ENCODE results near the gene ZNF268.

Gene ZNF268

DNA sequence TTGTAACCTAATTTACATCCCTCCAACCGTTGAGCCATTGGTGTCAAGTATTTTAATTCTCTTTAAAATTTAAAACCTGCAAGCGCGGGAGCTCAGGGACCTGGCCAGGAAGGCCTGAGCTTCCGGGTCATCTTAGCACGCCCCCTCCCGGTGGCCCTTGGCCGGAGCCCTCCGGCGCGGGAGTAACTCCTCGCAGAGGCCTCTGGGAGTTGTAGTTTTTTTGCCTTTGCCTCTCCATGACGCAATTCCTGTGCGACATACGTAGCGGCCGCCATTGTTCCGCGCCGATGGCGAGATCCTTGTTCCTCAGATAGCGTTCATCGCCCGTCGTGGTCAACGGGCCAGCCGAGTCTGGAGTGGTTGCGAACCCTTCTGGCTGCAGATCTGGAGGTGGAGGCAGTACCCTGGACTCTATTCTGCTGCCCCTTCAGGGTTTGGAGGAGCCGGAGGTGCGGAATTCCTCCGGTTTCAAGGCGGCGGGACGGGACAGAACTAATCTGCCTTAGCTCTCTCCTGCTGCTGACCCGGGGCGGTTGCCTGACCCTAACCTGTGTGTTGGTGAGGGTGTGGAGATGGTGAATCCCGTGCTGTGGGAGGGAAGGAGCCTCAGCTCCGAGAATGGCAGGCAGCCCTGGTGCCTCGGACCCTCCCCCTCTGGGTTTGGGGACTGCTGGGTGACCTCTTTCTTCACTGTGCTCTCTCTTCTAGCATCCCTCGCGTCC lies at the start of gene ZNF268:
ZNF268 (plus strand) TSS at position 258 of the 722 bp plus-strand sequence. CDS start 503 bp downstream, outside the sequence.
- DNase-seq (ENCODE audit: low read depth in 2 of 2), result peak; percentile 80 to 90

DNA sequence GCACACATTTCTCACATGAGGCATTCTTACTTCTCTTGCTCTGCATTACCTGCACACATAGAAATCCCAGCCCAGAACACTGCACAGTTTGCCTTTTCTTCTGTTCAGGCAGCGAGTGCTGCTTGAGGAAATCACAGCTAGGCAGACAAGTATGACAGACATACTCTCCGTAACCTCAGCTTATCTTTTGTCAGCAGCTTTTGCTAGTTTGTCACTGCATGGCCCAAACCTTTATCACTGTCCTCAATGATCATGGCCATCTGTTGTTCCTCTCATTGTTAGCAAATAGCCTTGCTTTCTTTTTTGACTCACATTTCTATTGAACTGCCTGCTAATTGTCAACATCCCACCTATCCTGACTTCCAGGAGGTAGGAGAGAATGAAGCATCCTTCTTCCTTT lies 45.5 kb upstream of the ZNF268 start:
- no peak for DNase-seq (ENCODE audit: low read depth in 2 of 2)

DNA sequence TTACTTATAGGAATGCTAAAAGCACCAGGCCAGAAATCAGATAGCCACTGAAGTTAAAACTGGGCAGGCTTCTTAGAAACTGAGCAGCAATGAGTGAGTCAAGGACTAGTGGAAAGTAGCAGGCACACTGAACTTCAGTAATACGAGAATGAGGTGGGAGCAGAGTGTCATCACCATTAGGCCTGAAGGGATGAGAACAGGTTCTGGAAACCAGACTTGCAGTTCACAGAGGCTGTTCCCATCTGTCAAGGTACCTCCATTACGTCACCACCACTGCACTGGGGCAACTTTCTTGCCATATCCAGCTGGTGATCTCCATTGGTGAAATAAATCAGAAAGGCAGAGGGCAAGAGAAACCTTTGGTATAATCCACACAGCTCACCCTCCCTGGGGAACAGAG lies 35.3 kb upstream of the ZNF268 start:
- no peak for DNase-seq (ENCODE audit: low read depth in 2 of 2)

DNA sequence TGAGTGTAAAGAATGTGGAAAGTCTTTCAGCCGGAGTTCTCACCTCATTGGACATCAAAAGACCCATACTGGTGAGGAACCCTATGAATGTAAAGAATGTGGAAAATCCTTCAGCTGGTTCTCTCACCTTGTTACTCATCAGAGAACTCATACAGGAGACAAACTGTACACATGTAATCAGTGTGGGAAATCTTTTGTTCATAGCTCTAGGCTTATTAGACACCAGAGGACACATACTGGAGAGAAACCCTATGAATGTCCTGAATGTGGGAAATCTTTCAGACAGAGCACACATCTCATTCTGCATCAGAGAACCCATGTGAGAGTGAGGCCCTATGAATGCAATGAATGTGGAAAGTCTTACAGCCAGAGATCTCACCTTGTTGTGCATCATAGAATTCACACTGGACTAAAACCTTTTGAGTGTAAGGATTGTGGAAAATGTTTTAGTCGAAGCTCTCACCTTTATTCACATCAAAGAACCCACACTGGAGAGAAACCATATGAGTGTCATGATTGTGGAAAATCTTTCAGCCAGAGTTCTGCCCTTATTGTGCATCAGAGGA lies 25.1 kb upstream of the ZNF268 start:
- no peak for DNase-seq (ENCODE audit: low read depth in 2 of 2)

DNA sequence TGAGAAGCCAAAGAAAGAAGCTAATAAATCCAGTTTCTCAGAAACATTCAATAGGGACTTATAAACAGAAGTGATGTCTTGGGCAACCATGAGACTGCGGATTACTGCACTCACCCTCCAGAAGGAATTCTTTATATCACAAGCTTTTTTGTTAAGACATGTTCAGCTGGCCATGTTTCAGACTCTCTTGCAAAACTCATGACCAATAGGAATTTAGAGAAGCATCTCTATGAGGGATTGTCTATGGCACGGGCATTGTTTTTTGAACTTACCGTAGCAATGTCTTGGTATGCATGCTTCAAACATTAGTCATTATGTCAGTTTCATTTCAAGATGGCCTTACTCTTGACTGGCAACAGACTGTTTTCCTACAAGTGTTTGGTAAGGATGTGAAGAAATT lies 15.5 kb upstream of the ZNF268 start:
- DNase-seq (ENCODE audit: low read depth in 2 of 2), result no peak

DNA sequence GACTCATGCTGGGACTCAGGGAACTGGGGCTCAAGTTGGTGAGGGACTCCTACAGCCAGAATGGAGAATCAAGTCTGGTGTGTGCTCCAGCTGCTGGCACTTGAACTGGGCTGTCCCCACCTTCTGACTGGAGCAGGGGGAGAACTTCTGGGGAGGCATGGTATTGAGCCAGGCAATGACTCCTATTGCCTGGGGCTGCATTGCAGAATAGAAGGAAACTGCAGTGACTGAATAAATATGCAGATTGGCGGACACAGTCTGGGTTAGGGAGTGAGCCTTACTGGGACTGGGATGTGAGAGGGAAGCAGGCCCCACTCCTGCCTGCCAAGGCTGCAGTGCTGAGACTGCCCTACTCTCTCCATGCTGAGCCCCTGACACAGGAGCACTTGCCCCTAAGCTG lies 8.8 kb upstream of the ZNF268 start:
- DNase-seq (ENCODE audit: low read depth in 2 of 2), result no peak

DNA sequence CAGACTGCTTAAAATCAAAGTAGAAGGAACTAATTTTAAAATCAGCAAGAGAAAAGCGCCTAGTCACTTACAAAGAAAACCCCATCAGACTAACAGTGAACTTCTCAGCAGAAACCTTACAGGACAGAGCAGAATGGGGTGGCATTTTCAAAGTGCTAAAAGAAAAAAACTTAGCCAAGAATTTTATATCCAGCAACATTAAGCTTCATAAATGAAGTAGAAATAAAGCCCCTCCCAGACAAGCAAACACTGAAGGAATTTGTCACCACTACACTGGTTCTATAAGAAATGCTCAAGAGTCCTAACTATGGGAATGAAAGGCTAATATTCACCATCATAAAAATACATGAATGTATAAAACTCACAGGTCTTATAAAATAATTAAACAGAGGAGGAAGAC lies 6.4 kb upstream of the ZNF268 start:
- DNase-seq (ENCODE audit: low read depth in 2 of 2), result no peak

DNA sequence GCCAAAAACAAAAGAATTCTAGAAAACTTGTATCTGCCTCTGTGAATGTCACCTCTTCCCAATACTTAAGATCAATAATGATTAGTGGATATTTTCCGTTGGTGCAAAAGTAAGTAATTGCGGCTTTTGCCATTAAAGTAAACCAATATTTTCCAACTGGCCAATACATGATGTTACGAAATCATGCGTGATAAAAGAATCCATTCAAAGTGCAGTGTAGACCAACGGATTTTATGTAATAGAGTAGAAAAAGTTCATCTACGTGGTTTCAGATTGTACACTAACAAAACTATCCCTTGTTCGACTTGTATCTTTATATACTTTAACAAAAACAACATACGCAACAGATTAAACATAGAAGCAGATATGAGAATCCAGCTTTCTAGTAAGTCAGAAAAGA lies 626 bp upstream of the ZNF268 start:
- DNase-seq (ENCODE audit: low read depth in 2 of 2), result no peak

DNA sequence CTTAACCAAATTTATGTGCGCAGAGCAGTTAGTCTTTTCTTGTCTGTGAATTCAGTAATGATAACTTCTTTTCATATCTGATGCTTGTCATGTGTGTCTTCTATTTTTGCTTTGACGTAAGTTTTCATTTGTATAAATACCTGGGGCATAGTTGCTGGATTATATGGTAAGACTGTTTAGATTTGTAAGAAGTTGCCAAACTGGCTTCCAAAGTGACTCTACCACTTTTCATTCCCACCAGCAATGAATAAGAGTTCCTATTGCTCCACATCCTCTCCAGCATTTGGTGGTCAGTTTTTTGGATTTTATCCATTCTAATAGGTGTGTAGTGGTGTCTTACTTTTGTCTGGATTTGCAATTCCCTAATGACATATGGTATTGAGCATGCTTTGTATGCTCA lies 8.9 kb downstream of the ZNF268 start:
- no peak for DNase-seq (ENCODE audit: low read depth in 2 of 2)

DNA sequence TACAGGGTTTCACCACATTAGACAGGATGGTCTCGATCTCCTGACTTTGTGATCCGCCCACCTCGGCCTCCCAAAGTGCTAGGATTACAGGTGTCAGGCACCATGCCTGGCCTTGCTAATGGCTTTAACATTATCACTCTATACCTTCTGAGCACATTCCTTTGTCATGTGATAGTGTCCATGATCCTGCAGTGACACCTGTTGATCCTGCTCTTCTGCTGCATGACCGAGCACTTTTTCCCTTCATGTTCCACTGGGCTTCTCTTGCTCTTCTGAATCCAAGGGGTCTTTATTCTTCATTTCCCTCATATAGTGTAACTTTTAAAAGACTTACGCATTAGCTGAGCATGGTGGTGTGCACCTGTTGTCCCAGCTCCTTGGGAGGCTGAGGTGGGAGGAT lies 11.6 kb downstream of the ZNF268 start:
- no peak for DNase-seq (ENCODE audit: low read depth in 2 of 2)

DNA sequence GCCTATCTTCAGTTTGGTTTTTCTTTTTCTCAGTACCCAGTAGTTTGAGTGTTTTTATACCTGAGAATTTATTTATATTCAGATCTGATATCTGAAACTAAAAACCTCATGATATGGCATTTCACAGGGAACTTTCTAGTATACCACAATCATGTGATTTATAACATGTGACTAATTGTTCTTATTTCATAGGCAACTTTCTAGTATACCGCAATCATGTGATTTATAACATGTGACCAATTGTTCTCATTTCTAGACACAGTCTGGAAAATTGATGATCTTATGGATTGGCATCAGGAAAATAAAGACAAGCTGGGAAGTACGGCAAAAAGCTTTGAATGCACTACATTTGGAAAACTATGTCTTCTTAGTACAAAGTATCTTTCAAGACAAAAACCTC lies 20.6 kb downstream of the ZNF268 start:
- no peak for DNase-seq (ENCODE audit: low read depth in 2 of 2)

DNA sequence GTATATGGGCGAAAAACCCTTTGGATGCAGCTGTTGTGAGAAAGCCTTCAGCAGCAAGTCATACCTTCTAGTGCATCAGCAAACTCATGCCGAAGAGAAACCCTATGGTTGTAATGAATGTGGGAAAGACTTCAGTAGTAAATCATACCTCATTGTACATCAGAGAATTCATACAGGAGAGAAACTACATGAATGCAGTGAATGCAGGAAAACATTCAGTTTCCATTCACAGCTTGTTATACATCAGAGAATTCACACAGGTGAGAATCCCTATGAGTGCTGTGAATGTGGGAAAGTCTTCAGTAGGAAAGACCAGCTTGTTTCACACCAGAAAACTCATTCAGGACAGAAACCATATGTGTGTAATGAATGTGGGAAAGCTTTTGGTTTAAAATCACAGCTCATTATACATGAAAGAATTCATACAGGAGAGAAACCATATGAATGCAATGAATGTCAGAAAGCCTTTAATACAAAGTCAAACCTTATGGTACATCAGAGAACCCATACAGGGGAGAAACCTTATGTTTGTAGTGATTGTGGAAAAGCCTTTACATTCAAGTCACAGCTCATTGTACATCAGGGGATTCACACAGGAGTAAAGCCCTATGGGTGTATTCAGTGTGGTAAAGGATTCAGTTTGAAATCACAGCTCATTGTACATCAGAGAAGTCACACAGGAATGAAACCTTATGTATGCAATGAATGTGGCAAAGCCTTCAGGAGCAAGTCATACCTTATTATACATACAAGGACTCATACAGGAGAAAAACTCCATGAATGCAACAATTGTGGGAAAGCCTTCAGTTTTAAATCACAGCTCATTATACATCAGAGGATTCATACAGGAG lies 21.4 kb downstream of the ZNF268 start:
- DNase-seq (ENCODE audit: low read depth in 2 of 2), result no peak

DNA sequence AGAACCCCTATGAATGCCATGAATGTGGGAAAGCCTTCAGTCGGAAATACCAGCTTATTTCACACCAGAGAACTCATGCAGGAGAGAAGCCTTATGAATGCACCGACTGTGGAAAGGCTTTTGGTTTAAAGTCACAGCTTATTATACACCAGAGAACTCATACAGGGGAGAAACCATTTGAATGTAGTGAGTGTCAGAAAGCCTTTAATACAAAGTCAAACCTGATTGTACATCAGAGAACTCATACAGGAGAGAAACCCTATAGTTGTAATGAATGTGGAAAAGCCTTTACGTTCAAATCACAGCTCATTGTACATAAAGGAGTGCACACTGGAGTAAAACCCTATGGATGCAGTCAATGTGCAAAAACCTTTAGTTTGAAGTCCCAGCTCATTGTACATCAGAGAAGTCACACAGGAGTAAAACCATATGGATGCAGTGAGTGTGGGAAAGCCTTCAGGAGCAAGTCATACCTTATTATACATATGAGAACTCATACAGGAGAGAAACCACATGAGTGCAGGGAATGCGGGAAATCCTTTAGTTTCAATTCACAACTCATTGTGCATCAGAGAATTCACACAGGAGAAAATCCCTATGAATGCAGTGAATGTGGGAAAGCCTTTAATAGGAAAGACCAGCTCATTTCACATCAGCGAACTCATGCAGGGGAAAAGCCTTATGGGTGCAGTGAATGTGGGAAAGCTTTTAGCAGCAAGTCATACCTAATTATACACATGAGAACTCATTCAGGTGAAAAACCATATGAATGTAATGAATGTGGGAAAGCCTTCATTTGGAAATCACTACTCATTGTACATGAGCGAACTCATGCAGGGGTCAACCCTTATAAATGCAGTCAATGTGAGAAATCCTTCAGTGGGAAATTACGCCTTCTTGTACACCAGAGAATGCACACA lies 22.3 kb downstream of the ZNF268 start:
- DNase-seq (ENCODE audit: low read depth in 2 of 2), result no peak

DNA sequence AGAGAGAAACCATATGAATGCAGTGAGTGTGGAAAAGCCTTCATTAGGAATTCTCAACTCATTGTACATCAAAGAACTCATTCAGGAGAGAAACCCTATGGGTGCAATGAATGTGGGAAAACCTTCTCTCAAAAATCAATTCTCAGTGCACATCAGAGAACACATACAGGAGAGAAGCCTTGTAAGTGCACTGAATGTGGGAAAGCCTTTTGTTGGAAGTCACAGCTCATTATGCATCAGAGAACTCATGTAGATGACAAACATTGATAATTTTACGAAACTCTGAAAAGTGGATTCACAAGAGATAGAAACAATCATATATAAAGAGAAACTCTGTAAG lies 22.9 kb downstream of the ZNF268 start:
- DNase-seq (ENCODE audit: low read depth in 2 of 2), result no peak

DNA sequence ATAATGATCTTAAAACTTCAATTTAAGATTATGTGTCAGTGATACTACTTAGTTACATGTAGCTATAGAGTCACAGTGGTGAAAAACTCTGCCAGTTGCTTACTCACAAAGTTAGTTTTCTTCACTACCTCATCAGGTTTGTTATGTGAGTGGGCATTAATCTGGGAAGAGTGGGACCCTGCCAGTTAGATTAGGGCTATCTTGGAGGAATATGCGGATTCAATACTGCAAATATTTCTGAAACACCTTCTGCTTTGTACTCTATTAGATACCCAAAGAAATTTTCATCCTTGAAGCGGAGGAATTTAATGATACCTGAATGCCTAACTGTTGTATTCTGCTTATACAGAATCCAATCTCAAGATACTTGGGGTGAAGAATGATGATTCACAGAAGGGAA lies 25.1 kb downstream of the ZNF268 start:
- DNase-seq (ENCODE audit: low read depth in 2 of 2), result no peak

DNA sequence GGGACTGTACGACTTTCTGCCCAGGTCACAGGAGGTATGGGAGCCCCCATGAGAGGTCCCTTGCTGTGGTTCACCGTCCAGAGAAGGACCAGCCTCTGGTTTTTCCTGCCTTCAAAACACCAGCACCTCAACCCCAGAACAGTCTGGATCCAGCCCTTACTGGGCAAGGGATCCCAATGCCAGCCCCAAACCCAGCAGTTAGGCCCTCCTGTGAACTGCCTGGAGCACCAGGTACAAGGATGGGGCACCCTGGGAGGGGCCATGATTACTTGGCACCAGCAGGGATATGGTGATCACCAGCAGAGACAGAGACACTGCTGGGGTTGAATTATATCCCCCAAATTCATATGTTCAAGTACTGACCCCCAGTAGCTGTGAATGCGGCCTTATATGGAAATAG lies 34.4 kb downstream of the ZNF268 start:
- no peak for DNase-seq (ENCODE audit: low read depth in 2 of 2)

DNA sequence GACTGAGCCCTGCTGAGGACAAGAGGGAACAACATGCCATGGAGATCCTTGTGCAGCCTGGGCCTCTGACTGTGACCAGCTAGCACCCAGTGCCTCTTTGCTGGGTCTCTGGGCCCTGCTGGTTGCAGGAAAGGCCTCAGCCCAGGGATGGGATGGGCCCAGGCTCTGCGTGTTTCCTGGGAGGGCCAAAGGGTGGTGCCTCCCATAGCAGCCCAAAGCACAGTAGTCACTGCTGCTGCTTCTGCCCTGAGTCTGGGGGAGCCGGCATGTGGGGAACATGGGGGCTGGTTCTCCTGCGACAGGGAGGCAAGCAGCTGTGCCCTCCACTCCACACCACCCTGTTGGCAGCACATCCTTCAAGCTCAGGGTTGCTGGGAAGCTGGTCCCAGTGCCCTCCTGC lies 35.9 kb downstream of the ZNF268 start:
- DNase-seq (ENCODE audit: low read depth in 2 of 2), result no peak

DNA sequence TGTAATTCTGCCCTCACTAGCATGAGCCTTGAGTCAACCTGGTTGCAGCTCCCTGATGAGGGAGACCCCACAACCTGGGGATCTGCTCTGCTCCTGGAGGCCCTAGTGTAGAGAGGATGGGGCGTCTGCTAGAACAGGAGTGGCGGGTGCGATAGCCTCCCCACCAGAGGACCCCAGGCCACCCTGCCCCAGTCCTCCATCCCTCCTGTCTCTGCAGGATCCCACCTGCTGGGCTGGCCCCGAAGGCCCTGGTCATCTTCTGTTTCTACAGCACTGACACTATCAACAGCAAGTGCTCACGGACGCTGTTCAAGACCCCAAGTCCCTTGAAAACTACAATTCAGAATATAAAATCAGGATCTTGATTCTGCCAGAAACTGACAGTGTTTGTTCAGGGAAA lies 39.2 kb downstream of the ZNF268 start:
- no peak for DNase-seq (ENCODE audit: low read depth in 2 of 2)

DNA sequence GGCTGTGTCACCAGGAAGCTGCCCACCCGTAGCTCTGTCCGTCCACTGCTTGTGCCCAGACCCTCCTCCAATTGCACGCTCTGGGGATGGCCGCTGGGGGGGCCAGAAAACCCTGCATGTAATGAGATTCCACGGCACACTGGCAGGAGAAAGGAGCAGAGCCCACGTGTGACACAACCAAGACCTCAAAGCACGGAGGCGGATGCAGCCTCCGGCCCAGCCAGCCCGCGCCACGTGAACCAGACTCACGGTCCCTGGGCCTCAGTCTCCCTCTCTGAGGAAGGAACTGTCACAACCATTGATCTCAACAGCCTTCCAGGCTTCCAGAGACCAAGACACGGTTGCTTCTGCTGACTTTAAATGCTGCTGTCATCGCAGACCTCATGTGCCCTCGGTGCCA lies 39.9 kb downstream of the ZNF268 start:
- DNase-seq (ENCODE audit: low read depth in 2 of 2), result no peak

DNA sequence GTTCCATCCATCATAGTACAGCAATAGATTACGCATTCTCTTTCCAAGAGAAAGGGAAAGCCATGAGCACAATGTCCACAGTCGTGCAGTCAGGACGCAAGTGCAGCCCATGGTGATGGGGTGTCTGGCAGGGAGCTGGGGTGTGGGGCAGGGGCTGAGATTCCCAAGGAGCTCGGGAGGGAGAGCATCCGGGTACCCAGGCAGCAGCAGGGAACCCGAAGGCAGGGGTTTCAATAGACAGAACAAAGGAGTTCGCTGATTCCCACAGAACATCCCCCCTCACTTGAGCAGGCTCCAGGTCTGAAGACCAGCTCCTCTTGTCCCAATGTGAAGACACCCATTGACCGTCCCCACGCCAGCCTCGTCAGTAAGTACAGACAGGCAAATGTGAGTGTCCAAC lies 40.9 kb downstream of the ZNF268 start:
- no peak for DNase-seq (ENCODE audit: low read depth in 2 of 2)

DNA sequence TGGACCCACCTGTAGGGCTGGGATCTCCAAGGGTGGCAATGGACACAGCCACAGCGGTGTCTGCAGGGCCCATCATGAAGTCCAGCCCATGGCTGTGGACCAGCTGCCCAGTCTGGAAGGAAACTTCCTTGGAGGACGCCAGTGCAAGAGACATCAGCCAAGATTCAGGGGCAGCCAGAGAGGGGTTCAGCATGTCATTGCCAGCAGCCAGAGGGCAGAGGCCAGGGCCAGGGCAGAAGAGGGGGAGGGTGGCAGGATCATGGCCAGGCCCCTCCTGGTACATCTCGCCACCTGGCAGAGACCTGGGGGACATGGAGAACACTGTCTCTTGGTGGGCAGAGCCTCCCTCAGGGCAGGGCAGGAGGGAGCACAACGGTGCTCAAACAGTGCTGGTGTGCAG lies 44.2 kb downstream of the ZNF268 start:
- DNase-seq (ENCODE audit: low read depth in 2 of 2), result no peak

DNA sequence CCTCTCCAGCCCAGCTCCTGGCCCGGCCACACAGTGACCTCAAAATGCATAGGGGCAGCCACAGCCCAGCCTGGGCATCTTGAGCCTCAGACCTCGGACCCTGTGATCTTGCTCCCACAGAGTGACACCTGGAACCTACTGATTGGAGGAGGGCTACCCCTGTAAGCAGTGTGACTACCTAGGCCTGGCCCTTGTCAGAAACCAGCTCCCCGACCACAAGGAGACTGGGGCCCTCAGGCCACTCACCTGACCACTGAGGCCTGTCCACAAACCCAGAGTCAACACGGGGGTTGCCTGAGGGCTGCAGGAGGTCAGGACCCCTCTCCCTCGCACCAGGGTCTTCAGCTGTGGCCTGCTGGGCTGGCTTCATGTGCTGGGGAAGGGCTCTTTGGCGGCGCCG lies 45.4 kb downstream of the ZNF268 start:
- no peak for DNase-seq (ENCODE audit: low read depth in 2 of 2)

Measured in stimulated activated CD4-positive, alpha-beta T cell treated with anti-CD3 and anti-CD28 coated beads, Interleukin-15, amount 100 ng/mL, for 48 hours (primary cell).